Measurements from ENCODE around the gene SEMA4D.

Gene SEMA4D

GRCh38 chr9:89363311-89363670, 134.6 kb downstream of the SEMA4D start:
- DNase-seq: no peak

DNA sequence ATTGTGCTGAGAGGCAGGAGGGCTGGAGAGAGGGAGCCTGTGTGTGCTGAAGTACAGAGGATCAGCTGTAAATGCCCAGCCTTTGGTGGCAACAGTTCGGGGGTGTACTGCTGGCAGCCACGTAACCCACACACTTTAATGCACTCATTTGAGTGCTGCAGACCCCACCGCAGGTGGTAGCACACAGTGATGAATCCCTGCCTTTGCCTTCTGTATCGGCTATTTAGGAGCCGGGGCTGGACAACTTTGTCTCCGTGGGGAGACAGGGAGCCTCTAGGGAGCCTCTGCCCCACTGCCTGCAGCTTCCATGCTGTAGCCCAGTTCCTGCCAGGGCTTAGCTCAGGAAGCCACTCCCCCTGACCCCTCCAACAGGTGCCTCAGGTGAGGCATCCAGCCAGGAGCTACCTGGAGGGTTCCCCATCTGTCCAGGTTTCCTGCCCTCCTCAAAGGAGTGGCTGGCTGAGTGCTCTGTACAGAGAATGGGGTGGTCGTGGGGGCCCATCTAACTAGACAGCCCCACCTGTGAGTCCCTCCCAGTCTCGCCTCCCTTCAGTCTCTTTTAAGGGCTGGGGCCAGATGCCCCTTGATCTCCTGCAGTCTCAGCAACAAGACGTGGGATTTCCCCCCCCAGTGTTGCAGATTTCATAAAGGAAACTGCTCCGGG, 135.1 kb downstream of the SEMA4D start:
- DNase-seq: no peak

DNA sequence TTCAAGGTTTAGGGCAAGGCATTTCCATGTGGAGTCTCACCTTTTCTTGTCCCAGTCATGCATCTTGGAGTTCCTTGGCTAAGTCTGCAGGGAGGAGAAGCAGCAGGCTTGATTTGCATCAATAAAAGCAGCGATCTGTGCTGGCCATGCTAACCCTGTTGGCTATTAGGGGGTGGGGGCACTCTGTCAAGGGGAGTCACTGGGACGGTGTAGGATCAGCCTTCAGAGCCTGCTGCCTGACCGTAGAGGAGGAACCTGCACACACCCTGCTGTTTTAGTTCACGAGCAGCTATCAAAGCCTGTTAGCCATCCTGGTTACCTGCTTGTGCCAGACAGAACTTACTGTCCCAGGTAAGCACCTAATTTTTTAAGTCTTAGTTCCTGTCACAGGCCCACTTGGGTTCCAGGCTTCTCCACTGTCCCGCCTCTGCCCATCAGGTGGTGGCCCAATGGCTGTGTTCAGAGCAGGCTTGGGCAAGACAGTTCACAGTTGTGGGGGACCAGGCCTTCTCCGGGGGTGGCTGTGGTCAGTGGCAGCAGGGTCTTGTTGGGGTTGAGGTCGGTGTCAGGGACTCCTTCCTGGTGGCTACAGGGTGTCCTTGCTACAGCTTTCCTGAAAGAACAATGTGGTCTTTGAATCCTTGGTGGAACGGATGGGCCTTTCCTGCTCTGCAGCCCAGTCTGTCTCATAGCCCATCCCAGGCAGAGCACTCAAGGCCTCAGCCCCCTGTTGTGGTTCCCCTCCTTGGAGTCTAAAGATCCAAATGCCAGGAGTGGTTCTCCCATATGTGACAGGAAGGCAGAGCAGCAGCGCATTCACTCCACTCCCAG, 135.9 kb downstream of the SEMA4D start:
- DNase-seq: no peak

DNA sequence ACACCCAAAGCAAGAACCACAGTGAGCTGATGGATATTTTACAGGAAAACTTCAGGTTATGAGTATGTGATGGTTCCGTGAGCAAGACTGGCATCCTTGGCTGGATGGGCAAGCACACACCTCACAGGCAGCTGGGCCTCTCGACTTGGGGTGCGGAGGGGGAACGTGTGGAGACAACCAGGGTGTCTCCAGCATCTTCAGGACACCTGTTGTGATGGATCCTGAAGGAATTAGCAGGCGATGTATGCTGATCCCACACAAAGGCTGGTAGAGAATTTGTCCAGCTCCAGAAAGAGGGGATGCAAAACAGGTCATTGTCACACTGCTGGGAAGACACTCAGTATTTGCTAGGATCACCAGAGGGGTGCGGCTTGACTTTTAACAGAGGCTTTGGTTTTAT, 136.9 kb downstream of the SEMA4D start:
- DNase-seq: no peak

- DNase-seq: no peak
Observed at GRCh38 chr9:89360465-89360864, 137.4 kb downstream of the SEMA4D start.

GRCh38 chr9:89359751-89360261, 138.1 kb downstream of the SEMA4D start:
- DNase-seq: no peak

DNA sequence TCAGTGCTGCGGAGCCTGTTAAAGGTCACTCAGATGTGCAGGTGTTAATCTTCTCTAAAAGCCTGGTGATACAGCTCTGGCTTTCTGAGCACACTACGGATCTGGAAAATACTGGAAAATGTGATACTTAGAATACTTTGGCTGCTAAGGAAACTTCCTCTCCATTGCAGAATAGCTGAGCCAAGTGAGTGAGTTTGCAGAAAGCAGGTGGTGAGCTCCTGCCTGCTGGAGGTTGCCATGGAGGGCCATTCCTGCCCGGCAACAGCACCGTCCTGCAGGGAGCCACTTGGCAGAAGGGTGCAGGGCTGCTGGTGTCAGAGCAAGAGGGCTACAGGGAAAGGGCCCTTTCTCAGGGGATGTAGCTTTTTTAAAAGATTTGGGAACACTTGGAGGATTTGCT, 138.9 kb downstream of the SEMA4D start:
- no peak for DNase-seq

DNA sequence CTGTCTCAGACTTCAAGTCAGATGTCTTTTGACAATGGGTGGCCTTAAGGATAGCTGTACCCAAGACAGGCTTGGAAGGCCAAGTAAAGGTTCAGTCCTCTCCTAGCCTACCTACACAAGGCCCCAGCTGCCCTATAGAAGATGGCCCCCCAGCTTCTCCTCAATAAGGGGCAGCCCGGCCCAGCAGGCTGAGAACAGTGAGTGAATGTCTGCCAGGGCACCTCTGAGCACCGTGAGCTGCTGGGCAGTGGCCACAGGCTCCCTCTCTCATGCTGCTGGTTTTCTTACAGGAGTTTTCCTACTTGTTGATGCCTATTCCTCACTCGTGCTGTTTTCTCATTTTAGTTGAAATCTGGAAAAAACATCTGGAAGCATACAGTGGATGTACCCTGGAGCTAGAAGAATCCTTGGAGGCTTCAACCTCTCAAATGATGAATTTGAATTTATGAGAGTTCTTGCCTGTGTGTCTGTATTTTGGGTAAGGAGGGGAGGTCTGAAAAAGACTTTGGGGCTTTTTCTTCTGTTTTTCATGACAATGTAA, 139.5 kb downstream of the SEMA4D start:
- DNase-seq: no peak

GRCh38 chr9:89357331-89358197, 140.3 kb downstream of the SEMA4D start:
- no peak for DNase-seq

GRCh38 chr9:89356782-89357181, 141.1 kb downstream of the SEMA4D start:
- no peak for DNase-seq

GRCh38 chr9:89354471-89354870, 143.4 kb downstream of the SEMA4D start:
- no peak for DNase-seq

- no peak for DNase-seq
Observed at GRCh38 chr9:89353989-89354388, 143.9 kb downstream of the SEMA4D start.

- no peak for DNase-seq
Observed at GRCh38 chr9:89352874-89353649, 144.9 kb downstream of the SEMA4D start.

DNA sequence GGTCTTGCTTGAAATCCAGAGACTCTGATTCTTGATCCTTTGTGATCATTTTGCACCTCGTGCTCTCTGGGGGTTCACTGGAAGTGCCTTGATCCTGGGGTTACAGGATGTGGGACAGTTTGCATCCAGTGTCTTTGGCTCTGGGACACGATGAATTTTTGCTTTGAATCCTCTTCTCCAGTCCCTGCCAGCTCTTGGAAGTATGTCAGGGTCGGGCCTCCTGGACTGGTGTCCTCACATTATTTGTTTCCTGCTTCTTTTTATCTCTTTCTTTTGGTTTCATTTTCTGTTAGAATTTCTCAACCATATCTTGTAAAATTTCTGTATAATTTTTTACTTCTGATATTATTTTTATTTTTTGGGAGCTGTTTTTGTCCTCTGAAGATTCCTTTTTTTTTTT, 145.5 kb downstream of the SEMA4D start:
- no peak for DNase-seq

DNA sequence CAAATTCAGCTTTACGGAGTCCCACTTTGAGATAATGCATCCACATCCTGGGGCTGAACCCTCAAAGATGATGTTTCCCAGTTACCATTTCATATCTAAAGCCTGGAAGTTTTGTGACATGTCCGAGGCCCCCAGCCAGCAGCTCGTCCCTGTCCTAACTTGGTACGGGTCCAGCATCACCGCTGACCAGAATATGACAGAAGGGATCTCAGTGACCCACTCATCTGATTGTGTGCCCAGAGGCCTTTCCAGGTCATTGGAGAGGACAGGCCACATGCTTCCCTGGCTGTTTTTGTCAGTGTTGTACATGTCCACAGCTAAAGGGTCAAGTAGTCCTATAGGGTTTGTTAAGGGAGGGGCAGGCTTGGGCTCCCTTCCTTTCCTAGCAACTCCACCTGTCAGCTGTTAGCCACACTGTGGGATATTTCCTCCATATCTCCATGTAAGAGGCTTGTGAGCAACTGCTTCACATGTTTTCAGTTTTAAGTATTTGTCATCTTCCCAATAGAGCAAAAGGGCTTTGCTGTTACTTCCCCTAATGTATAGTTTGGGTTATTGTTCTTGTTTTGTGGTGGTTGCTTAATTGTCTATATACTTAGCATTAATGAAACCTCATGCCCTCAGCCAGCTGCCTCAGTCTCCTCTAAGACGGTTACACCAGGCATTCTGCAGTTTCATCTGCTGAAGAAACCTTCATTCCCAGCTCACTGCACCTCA, 146.2 kb downstream of the SEMA4D start:
- no peak for DNase-seq

- DNase-seq: no peak
Observed at GRCh38 chr9:89350988-89351557, 146.8 kb downstream of the SEMA4D start.

GRCh38 chr9:89349607-89350006, 148.3 kb downstream of the SEMA4D start:
- DNase-seq: no peak

- DNase-seq: no peak
Observed at GRCh38 chr9:89347651-89348050, 150.3 kb downstream of the SEMA4D start.

DNA sequence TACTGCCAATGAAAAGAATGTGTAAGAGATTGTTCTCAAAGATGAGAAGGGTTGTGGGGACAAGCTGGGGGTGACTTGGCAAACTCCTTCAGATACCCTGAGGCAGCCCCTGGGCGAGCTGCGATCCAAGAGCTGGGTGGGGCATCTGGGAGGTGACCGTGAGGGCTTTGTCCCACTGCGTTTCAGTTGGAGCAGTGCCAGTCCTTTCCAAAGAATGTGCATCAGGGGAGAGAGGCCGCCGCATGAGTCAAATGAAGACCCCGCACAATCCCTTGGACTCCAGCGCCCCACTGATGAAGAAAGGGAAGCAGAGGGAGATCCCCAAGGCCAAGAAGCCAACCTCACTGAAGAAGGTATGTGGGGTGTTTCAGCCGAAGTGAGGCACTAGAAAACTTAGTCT, 151.2 kb downstream of the SEMA4D start:
- no peak for DNase-seq

DNA sequence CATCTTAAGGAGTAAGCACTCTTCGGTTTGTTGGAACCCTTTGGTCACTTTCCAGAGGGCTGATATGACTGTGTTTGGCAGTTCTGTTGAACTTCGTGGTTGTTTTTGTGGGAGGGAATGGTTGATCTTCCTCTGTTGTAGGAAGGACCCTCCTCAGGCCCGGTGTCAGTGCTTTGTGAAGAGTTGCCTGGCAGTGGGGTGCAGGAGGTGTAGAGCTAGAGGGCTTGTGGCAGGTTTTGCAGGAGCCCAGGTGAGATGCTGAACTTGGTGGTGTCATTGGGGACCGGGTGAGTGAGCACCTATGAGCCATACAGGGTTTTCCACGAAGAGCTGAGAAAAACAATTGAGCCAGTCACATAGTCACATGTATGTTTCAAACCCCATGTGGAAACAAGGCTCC, 152.4 kb downstream of the SEMA4D start:
- DNase-seq: no peak

GRCh38 chr9:89343812-89344211, 154.1 kb downstream of the SEMA4D start:
- peak; percentile 41 for DNase-seq

All from activated naive CD4-positive, alpha-beta T cell treated with Interleukin-2 at 50 U/mL for 16 hours (primary cell).